GM12892 (cell line): ENCODE measurements around the gene DNAJB12.

Source experiments
- POLR2A ChIP-seq: IDR thresholded peaks from 2 replicates; pipeline ENCODE4 v1.6.1; 2011; ENCODE audit warnings: low read depth, low read length, control low read depth
- TAF1 ChIP-seq: IDR thresholded peaks from 2 replicates; pipeline ENCODE4 v1.6.1; 2011; ENCODE audit warnings: low read depth, mild to moderate bottlenecking, control low read depth, low read length, borderline replicate concordance

- no peak for TF ChIP-seq TAF1
- TF ChIP-seq POLR2A = no peak
These were observed 32.2 kb downstream of the DNAJB12 start for GRCh38 chr10:72322280-72323058.
